ENCODE data around the gene IGFBP7. TPM values are rescaled to one million over a fixed set of nuclear protein-coding genes. Genes with fewer than 3 reads are reported as not detected.

Gene IGFBP7
- total and polyA plus RNA-seq, 10 of the 15 experiments (the other 5 are each of a cell fraction or from before 2014, with no cell fraction given), result 0.69 to 1.9 (median 1.4) TPM; not detected in 5

- Histone ChIP-seq H3K27ac (ENCODE audit: control insufficient read depth, insufficient read depth) (no peak overlapping the region), H3K79me2 (ENCODE audit: control insufficient read depth, insufficient read depth, low read length) (no peaks in the 10 kb centered on the region), H3K4me3 (no peak overlapping the region), H3K9ac (ENCODE audit: control insufficient read depth, insufficient read depth, low read length) (no peak overlapping the region), H3K27me3 (replicated peaks in 1 of 2; ENCODE audit: control insufficient read depth in 2 of 2, insufficient read depth in 2 of 2, low read length in 1 of 2) (peaks cover 0 to 6% of the 10 kb centered on the region in 2 experiments; a peak in 2 of 4 replicates), H3K9me3 (replicated peaks; ENCODE audit: control insufficient read depth, insufficient read depth, low read length) (no peaks in the 10 kb centered on the region), H3K4me2 (ENCODE audit: control insufficient read depth, insufficient read depth) (no peak overlapping the region), H3K4me1 (ENCODE audit: control insufficient read depth, insufficient read depth, low read length) (no peaks in the 10 kb centered on the region), H3K36me3 (ENCODE audit: control insufficient read depth in 2 of 2, insufficient read depth in 2 of 2, low read length in 1 of 2) (no peaks in the 10 kb centered on the region), H4K20me1 (ENCODE audit: control insufficient read depth, insufficient read depth) (no peaks in the 10 kb centered on the region), H2AFZ (ENCODE audit: control insufficient read depth, low read depth, low read length) (no peak overlapping the region)
- intact Hi-C loops (cut with micrococcal nuclease; ENCODE audit: unreplicated experiment), result no loop called here
- no peak for DNase-seq (ENCODE audit: low read depth, low spot score)
- no peak for ATAC-seq
- TF ChIP-seq CBFB (IDR thresholded peaks at IDR 0.05; ENCODE audit: low read depth) (no peak), SREBF2 (IDR thresholded peaks at IDR 0.05; ENCODE audit: low read length) (no peak), SIX5 (IDR thresholded peaks at IDR 0.05; ENCODE audit: low read depth, low read length, severe bottlenecking) (no peak)
- CTCF ChIA-PET, result no interaction called here
- POLR2A ChIA-PET, result no interaction called here
- RAD21 ChIA-PET (ENCODE audit: unreplicated experiment), result no interaction called here
- in situ Hi-C loops (cut with MboI), result no loop called here
- FAIRE-seq, result no peak
- SMC1A ChIA-PET (ENCODE audit: uncharacterized antibody, unreplicated experiment), result no interaction called here
- WGBS (ENCODE audit: insufficient coverage, insufficient replicate concordance, low lambda C conversion rate, missing lambda C conversion rate), result 12% methylated on average over 3 of the region's 3 CpGs
- no TSS peak for BruUV-seq (replicated peaks)
Observed at GRCh38 chr4:57051095-57051494, 59.1 kb downstream of the IGFBP7 start.

- no peak for FAIRE-seq
- no peak for TF ChIP-seq BACH1 (IDR thresholded peaks at IDR 0.05; ENCODE audit: borderline replicate concordance)
- TF ChIP-seq IKZF2 (IDR thresholded peaks at IDR 0.05), result no peak
- no peak for TF ChIP-seq MEF2B (IDR thresholded peaks at IDR 0.05; ENCODE audit: partially characterized antibody, poor library complexity, severe bottlenecking)
- TF ChIP-seq SMARCA5 (IDR thresholded peaks at IDR 0.05), result no peak
- no peak for TF ChIP-seq CBFB (IDR thresholded peaks at IDR 0.05; ENCODE audit: low read depth)
- TF ChIP-seq HSF1 (IDR thresholded peaks at IDR 0.05; ENCODE audit: low read depth, low read length), result no peak
- TF ChIP-seq ETV6 (conservative IDR thresholded peaks at IDR 0.05 in 1 of 2, IDR thresholded peaks at IDR 0.05 in 1 of 2; ENCODE audit: borderline replicate concordance in 1 of 2, low read depth in 1 of 2), result no peak
- TF ChIP-seq ZZZ3 (IDR thresholded peaks at IDR 0.05; ENCODE audit: control insufficient read depth, insufficient read length, low read depth), result no peak
- TF ChIP-seq HDAC2 (IDR thresholded peaks at IDR 0.05), result no peak
- no peak for TF ChIP-seq NFXL1 (IDR thresholded peaks at IDR 0.05; ENCODE audit: borderline replicate concordance)
- no peak for TF ChIP-seq SP1 (IDR thresholded peaks at IDR 0.05; ENCODE audit: low read depth, low read length)
- TF ChIP-seq RELA (IDR thresholded peaks at IDR 0.05; ENCODE audit: borderline replicate concordance, partially characterized antibody), result no peak
- TF ChIP-seq, protein P1, sequence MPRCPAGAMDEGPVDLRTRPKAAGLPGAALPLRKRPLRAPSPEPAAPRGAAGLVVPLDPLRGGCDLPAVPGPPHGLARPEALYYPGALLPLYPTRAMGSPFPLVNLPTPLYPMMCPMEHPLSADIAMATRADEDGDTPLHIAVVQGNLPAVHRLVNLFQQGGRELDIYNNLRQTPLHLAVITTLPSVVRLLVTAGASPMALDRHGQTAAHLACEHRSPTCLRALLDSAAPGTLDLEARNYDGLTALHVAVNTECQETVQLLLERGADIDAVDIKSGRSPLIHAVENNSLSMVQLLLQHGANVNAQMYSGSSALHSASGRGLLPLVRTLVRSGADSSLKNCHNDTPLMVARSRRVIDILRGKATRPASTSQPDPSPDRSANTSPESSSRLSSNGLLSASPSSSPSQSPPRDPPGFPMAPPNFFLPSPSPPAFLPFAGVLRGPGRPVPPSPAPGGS (IDR thresholded peaks at IDR 0.05; ENCODE audit: borderline replicate concordance, insufficient read depth, low read depth, low read length, poor library complexity, severe bottlenecking), result no peak
Observed at GRCh38 chr4:57048590-57049304, 61.4 kb downstream of the IGFBP7 start.

More at GRCh38 chr4:57048590-57049304, 61.4 kb downstream of the IGFBP7 start:
- WGBS (ENCODE audit: insufficient coverage, insufficient replicate concordance, low lambda C conversion rate, missing lambda C conversion rate), result 0% methylated on average over 1 of the region's 1 CpG
- H3K4me1 ChIP-seq (ENCODE audit: control insufficient read depth, insufficient read depth, low read length), result no peaks in the 10 kb centered on the region
- H2AFZ ChIP-seq (ENCODE audit: control insufficient read depth, low read depth, low read length), result no peak overlapping the region
- H3K9ac ChIP-seq (ENCODE audit: control insufficient read depth, insufficient read depth, low read length), result no peak overlapping the region
- POLR2A ChIA-PET, result no interaction called here
- H3K27me3 ChIP-seq (replicated peaks in 1 of 2; ENCODE audit: control insufficient read depth in 2 of 2, insufficient read depth in 2 of 2, low read length in 1 of 2), result peaks cover 0 to 3% of the 10 kb centered on the region in 2 experiments; a peak in 1 of 4 replicates
- intact Hi-C loops (cut with micrococcal nuclease; ENCODE audit: unreplicated experiment), result no loop called here
- H3K4me3 ChIP-seq, result no peak overlapping the region
- H3K27ac ChIP-seq (ENCODE audit: control insufficient read depth, insufficient read depth), result no peak overlapping the region
- DNase-seq (ENCODE audit: low read depth, low spot score), result no peak
- CTCF ChIA-PET, result no interaction called here
- H3K79me2 ChIP-seq (ENCODE audit: control insufficient read depth, insufficient read depth, low read length), result no peaks in the 10 kb centered on the region
- no peaks in the 10 kb centered on the region for H3K9me3 ChIP-seq (replicated peaks; ENCODE audit: control insufficient read depth, insufficient read depth, low read length)
- no peak for ATAC-seq
- no TSS peak for BruUV-seq (replicated peaks)
- in situ Hi-C loops (cut with MboI), result no loop called here
- SMC1A ChIA-PET (ENCODE audit: uncharacterized antibody, unreplicated experiment), result interaction anchor here (0.7 kb wide), 1 partner anchor 112 kb away, joined by 3 read pairs; no protein-coding TSS in a partner anchor
- H3K4me2 ChIP-seq (ENCODE audit: control insufficient read depth, insufficient read depth), result no peak overlapping the region
- no peaks in the 10 kb centered on the region for H4K20me1 ChIP-seq (ENCODE audit: control insufficient read depth, insufficient read depth)
- H3K36me3 ChIP-seq (ENCODE audit: control insufficient read depth in 2 of 2, insufficient read depth in 2 of 2, low read length in 1 of 2), result no peaks in the 10 kb centered on the region
- RAD21 ChIA-PET (ENCODE audit: unreplicated experiment), result interaction anchor here (0.6 kb wide), 1 partner anchor 86 kb away, joined by 3 read pairs; no protein-coding TSS in a partner anchor

Measured in GM12878 (cell line).